Activated gamma-delta T cell (primary cell): ENCODE results near the gene WIPI1.
"Not testable (repeated sequence)": the region's sequence is repeated elsewhere in the genome, so short reads cannot be mapped to it uniquely, and the experiment has no call there.

Experiments
- DNase-seq: peaks from one replicate; lab custom pipeline; 2025; lab: John Stamatoyannopoulos, UW

The WIPI1 gene

GRCh38 chr17:68384471-68384870, 72.8 kb downstream of the WIPI1 start:
- DNase-seq = no peak

DNA sequence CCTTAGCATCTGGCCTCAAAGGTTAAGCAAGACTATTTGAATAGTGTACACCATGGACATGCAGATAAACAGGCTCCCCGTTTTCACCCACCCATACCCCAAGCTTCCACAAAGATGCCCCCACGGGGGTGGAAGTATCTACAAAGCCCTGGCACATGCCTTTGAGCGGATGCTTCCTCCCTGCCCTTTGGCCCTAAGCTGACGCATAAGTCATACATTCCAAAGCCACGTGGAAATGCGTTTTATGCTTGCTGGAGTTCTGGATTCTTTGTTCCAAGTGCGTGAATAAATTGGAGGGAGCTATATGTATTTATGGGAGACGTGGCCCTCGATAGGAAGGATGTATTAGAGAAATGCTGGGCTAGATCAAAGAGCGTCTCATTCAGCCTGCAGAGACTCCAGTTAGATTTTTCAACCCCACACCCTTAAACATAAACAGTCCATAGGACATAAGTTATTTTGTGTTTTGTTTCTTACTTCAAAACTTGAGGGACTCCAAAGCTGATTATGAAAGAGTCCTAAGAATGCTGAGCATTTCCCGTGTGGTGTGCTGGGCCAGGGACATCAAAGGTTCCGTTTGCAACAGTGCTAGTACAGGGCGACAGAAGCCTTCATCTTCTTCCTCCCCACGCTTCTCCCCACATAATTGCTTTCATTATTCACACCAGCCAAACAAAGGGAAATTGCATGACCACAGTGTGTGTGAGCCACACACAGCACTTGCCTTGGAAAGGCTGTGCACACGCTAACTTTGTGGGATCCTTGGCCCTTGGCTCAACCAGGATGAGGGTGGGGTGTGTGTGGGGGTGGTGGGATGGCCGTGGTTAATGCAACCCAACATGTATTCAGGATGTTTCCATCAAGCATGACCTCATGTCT, 73.6 kb downstream of the WIPI1 start:
- DNase-seq = no peak

- DNase-seq = no peak
Observed at GRCh38 chr17:68383120-68383442, 74.2 kb downstream of the WIPI1 start.

DNA sequence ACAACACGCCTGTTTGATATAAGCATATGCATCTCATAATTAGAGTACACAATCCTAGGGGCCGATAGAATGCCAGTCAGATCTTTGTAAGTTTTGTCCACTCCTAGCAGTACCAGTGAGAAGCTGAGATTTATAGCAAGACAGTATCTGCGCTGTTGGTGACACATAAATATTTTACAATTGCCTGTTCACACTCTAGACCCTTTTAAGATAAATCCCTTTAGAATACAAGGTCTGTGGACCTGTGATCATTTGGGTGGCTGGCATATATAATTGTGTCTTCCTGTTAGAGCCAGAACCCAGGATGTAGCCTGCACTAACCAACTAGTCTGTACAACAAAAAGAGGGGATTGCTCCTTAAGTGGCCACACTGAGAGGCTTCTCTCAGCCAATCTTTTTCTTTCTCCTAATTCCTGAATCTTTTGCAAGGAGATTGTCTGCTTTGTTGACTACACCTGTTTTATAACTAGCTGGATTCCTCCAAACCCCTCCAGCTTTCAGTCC, 74.7 kb downstream of the WIPI1 start:
- no peak for DNase-seq

GRCh38 chr17:68381076-68381900, 76.0 kb downstream of the WIPI1 start:
- DNase-seq = no peak

DNA sequence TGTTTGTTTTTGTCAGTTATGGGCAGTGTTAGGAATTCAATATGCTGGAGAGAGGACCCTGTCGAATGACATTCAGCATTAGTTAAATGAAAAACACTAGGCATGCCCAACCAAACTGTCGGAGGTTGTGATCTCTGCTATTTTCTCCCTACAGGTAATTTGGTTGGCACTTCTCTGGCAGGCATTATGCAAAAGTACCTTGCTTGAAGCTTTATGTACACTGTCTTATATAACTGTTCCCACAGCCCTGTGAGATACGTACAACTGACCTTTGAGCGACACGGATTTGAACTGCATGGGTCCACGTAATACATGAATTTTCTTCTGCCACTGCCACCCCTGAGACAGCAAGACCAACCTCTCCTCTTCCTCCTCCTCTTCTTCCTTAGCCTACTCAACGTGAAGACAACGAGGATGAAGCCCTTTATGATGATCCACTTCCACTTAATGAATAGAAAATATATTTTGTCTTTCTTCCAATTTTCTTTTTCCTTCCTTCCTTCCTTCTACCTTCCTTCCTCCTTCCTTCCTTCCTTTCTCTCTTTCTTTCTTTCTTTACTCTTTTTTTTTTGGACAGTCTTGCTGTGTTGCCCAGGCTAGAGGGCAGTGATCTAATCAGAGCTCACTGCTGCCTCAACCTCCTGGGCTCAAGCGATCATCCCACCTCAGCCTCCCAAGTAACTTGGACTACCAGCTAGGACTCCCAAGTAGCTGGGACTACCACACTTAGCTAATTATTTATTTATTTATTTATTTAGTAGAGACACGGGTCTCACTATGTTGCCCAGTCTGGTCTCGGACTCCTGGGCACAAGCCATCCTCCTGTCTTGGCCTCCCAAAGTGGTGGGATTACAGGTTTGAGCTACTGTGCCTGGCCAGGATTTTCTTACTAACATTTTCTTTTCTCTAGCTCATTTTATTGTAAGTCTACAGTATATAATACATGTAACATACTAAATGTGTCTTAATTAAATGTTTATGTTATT, 77.3 kb downstream of the WIPI1 start:
- no peak for DNase-seq

DNA sequence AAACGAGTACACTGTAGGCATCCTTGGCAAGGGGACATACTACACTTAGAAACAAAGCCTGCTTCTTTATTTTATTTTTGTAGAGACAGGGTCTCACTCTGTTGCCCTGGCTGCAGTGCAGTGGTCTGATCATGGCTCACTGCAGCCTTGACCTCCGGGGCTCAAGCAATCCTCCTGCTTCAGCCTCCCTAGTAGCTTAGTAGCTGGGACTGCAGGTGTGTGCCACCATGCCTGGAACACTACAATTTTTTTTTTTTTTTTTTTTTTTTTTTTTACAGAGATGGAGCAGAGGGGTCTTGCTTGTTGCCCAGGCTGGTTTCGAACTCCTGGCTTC, 78.2 kb downstream of the WIPI1 start:
- DNase-seq = no peak

DNA sequence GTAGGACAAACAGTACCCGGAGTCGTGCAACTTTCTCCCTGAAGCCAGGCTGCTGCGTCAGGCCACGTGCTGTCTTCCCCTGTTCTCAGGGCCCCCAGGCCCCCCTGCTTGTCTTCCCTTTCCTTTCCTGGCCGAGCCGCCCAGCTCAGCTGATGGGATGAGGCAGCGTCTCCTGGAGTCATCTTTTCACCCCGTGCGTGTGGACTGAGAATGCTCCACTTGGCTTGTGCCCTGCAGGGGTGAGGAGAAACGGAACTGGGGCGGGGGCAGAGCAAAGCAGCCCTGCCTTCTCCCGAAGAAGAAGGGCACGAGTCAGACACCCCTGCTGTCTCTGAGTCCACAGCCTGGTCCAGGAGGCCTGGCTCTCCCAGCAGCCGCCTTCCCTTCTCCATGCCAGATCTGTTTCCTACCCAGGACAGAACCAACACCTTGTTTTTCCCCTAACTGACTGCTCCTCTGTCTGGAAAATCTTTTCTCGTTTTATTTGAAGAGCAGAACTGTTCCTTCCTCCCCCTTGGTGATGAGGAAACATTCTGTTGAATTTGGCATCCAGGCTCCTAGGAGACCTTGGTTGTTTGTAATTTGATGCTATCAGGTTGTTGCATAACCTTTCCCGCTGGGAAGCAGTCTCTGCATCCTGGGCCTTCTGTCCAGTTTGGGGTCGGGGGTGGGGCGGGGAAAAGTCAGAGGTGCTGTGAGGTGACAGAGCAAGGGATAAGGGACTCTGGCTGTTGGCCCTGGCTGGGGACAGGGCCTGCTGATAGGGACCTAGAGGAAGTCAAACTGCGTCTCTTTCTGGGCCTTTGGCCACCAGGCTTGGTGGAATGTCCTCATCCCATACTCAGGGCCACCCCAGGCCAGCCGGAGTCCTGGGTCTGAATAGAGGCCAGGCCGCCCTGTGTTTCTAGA, 78.8 kb downstream of the WIPI1 start:
- no peak for DNase-seq

GRCh38 chr17:68377771-68378267, 79.5 kb downstream of the WIPI1 start:
- no peak for DNase-seq

DNA sequence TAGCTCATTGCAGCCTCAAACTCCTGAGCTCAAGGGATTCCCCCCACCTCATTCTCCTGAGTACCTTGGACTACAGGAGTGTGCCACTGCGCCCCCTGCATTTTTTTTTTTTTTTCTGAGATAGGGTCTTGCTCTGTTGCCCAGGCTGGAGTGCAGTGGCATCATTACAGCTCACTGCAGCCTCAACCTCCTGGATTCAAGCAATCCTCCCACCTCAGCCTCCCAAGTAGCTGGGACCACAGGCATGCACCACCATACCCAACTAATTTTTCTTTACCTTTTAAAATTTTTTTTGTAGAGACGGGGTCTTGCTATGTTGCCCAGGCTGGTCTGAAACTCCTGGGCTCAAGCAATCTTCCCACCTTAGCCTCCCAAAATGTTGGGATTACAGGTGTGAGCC, 81.1 kb downstream of the WIPI1 start:
- DNase-seq = not testable (repeated sequence)

DNA sequence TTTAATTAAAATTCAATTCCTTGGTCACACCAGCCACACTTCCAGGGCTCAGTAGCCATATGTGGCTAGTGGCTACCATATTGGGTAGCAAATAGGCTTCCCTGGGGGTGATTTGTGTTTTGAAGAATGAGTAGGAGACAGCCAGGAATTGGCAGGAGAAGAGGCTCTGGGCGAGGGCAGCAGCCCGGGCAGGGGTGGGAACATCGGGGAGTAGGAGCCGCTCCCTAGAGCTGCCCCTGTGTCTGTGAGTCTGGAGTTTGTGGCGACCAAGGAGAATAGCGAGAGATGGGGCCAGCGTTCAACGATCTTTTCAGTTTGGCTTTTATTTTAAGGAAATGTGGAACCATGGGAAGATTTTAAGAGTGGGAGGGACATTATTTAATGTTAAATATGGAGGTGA, 81.7 kb downstream of the WIPI1 start:
- DNase-seq = no peak
